Neuron (in vitro differentiated cells): ENCODE results near the gene TMEM19.
"Not testable (repeated sequence)": the region's sequence is repeated elsewhere in the genome, so short reads cannot be mapped to it uniquely, and the experiment has no call there.

ENCODE experiments used
- H2AFZ ChIP-seq: one replicate; pipeline ENCODE4 v1.6.1; 2013; ENCODE audit warnings: low read depth, mild to moderate bottlenecking, inconsistent platforms, low read length, moderate library complexity
- H3K27me3 ChIP-seq: one replicate; pipeline ENCODE4 v1.6.1; 2013; ENCODE audit warnings: low read length; ENCODE audit not compliant: insufficient read depth
- H3K36me3 ChIP-seq: one replicate; pipeline ENCODE4 v1.6.1; 2013; ENCODE audit warnings: low read length; ENCODE audit not compliant: insufficient read depth
- H3K4me1 ChIP-seq: one replicate; pipeline ENCODE4 v1.6.1; 2013; ENCODE audit warnings: low read length; ENCODE audit not compliant: insufficient read depth
- H3K4me3 ChIP-seq: 2 replicates; pipeline ENCODE4 v1.5.1; 2013; ENCODE audit warnings: mild to moderate bottlenecking, low read length, moderate library complexity
- H3K9me3 ChIP-seq: one replicate; pipeline ENCODE4 v1.6.1; 2013; ENCODE audit warnings: low read length

TMEM19 gene

DNA sequence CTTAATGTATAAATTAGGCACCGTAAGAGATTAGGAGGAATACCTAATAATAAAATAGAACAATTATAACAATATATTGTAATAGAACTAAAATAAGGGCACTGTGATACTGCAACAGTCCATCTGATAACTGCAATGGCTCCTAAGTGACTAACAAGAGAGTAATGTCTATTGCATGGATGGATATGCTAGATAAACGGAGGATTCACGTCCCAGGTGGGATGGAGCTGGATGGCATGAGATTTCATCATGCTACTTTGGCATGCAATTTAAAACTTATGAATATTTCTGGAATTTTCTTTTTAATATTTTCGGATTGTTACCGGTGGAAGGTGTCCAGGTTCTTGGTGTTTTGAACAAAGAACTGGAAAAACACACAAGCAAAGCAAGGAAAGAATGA lies 2.2 kb upstream of the TMEM19 start:
- no peaks in the 10 kb centered on the region for H3K27me3 ChIP-seq
- H2AFZ ChIP-seq, result no peak overlapping the region
- no peaks in the 10 kb centered on the region for H3K9me3 ChIP-seq
- peaks cover 16% of the 10 kb centered on the region for H3K4me1 ChIP-seq
- H3K4me3 ChIP-seq, result no peak overlapping the region
- H3K36me3 ChIP-seq, result no peaks in the 10 kb centered on the region

- no peak overlapping the region for H2AFZ ChIP-seq
- H3K4me1 ChIP-seq, result peaks cover 16% of the 10 kb centered on the region
- H3K9me3 ChIP-seq, result no peaks in the 10 kb centered on the region
- H3K36me3 ChIP-seq, result no peaks in the 10 kb centered on the region
- H3K4me3 ChIP-seq, result no peak overlapping the region
- H3K27me3 ChIP-seq, result no peaks in the 10 kb centered on the region
Measured at GRCh38 chr12:71684081-71684480, 1.8 kb upstream of the TMEM19 start.

DNA sequence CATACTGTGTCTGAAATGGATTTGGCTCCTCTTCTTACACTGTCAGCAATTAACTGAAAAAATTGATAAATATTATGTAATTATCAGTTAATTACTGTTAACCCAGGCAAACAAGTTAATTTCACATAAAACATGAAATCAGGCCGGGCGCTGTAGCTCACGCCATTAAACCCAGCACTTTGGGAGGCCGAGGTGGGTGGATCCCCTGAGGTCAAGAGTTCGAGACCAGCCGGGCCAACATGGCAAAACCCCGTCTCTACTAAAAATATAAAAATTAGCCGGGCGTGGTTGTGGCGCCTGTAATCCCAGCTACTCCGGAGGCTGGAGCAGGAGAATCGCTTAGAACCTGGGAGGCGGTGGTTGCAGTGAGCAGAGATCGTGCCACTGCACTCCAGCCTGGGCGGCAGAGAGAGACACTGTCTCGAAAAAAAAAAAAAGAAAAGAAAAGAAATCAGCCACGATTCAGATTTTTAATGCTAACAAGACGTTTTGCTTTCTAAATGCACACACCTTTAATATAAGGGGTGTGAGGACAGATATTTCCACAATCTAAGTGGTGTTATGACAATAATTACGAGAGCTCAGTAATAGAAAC lies 473 bp upstream of the TMEM19 start:
- H3K36me3 ChIP-seq, result no peaks in the 10 kb centered on the region
- H3K4me3 ChIP-seq, result peak overlapping the region; percentile 75
- no peaks in the 10 kb centered on the region for H3K9me3 ChIP-seq
- no peaks in the 10 kb centered on the region for H3K27me3 ChIP-seq
- H2AFZ ChIP-seq, result peak overlapping the region; percentile 82
- peaks cover 16% of the 10 kb centered on the region for H3K4me1 ChIP-seq

GRCh38 chr12:71686658-71687025 lies 760 bp downstream of the TMEM19 start:
- Histone ChIP-seq H3K4me1 (peaks cover 16% of the 10 kb centered on the region), H3K4me3 (peak overlapping the region; percentile 75), H3K9me3 (no peaks in the 10 kb centered on the region), H2AFZ (peak overlapping the region; percentile 82), H3K27me3 (no peaks in the 10 kb centered on the region), H3K36me3 (peaks cover 2% of the 10 kb centered on the region)

DNA sequence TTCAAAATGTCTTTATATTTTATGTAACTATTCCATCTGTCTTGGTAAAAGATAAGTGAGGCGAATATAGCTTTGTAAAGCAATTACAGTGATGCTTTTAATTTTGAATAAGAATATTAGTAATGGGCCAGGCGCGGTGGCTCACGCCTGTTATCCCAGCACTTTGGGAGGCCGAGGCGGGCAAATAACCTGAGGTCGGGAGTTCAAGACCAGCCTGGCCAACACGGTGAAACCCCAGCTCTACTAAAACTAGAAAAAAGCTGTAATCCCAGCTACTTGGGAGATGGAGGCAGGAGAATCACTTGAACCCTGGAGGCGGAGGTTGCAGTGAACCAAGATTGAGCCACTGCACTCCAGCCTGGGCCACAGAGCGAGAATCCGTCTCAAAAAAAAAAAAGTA lies 1.3 kb downstream of the TMEM19 start:
- peaks cover 16% of the 10 kb centered on the region for H3K4me1 ChIP-seq
- peak overlapping the region; percentile 75 for H3K4me3 ChIP-seq
- H3K9me3 ChIP-seq, H3K36me3 ChIP-seq, H2AFZ ChIP-seq, H3K27me3 ChIP-seq: not testable (repeated sequence)

- no peak overlapping the region for H2AFZ ChIP-seq
- no peaks in the 10 kb centered on the region for H3K9me3 ChIP-seq
- peaks cover 2% of the 10 kb centered on the region for H3K36me3 ChIP-seq
- peaks cover 16% of the 10 kb centered on the region for H3K4me1 ChIP-seq
- H3K27me3 ChIP-seq, result no peaks in the 10 kb centered on the region
- no peak overlapping the region for H3K4me3 ChIP-seq
Measured at GRCh38 chr12:71688961-71689570, 3.2 kb downstream of the TMEM19 start.

DNA sequence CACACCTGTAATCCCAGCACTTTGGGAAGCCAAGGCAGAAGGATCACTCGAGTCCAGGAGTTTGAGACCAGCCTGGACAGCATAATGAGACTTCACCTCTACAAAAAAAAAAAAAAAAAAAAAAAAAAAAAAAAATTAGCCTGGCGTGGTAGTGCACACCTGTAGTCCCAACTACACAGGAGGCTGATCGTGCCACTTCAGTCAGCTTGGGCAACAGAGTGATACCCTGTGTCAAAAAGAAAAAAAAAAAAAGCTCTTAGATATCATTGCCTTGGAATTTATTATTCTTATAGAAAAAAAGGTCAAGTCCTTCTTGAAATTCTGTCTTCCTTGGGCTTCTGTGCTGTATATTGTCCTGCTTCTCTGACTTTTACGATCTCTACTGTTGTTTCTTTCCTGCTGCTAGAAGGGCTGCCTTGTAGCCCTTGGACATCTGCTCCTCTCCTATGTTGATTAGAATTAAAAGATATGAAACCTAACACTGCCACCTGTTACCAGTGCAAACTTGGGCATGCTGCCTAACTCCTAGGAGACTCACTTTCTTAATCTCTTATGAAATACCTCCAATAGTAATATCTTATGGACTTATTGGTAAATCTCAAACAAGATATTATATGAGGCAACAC lies 5.7 kb downstream of the TMEM19 start:
- H3K4me3 ChIP-seq, result no peak overlapping the region
- no peaks in the 10 kb centered on the region for H3K9me3 ChIP-seq
- H2AFZ ChIP-seq, result no peak overlapping the region
- peaks cover 2% of the 10 kb centered on the region for H3K36me3 ChIP-seq
- H3K27me3 ChIP-seq, result no peaks in the 10 kb centered on the region
- H3K4me1 ChIP-seq, result peaks cover 12% of the 10 kb centered on the region

DNA sequence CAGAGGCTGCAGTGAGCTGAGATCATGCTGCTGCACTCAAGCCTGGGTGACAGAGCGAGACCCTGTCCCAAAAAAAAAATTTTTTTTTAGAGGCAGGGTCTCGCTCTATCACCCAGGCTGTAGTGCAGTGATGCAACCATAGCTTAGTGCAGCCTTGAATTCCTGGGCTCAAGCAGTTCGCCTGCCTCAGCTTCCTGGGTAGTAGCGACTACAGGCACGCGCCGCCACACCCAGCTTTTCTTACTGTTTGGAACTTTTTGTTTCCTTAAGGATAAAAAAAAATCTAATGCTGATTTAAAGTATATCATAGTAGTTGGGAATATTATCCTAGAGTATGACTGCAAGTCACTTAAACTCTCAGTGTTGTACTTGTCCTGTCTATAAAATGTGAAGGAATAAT lies 7.2 kb downstream of the TMEM19 start:
- H3K9me3 ChIP-seq, result no peaks in the 10 kb centered on the region
- H2AFZ ChIP-seq, result no peak overlapping the region
- no peaks in the 10 kb centered on the region for H3K27me3 ChIP-seq
- H3K36me3 ChIP-seq, result peaks cover 12% of the 10 kb centered on the region
- H3K4me3 ChIP-seq, result no peak overlapping the region
- no peaks in the 10 kb centered on the region for H3K4me1 ChIP-seq

- not testable (repeated sequence) for H2AFZ ChIP-seq, H3K27me3 ChIP-seq
Measured at GRCh38 chr12:71693651-71694050, 7.8 kb downstream of the TMEM19 start.

DNA sequence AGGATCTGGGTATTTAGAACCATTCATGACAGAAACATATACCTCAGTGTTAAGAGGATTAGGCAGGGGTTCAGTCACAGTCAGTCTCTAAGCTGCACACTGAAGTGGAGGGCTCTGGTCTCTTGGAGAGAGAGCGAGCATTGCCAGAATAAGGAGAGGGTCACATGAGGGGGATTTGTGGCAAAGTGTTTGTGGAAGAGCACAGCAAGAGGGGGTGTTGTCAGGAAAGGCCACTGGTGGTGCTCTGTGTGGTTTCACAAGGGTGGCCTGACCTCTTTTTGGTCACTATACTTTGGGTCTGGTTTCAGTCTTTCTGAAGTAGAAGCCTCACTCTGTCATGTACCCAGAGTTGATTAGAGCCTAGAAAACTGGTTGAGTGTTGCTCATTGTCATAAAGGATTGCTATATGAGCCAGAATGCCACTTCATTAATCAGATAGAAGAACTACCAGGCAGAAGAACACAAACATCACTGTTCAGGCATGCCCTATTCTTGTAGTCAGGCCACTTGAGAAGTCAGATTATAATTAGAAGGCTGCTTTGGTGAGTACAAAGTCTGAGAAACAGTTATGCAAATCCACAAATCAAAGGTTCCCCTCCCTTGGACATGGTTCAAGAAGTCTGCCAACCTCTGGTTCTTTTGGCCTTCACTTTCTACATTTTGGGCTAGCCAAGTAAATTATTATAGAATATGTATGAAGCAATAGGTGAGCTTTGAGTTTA lies 8.4 kb downstream of the TMEM19 start:
- Histone ChIP-seq H3K4me3 (no peak overlapping the region), H2AFZ (no peak overlapping the region), H3K36me3 (peaks cover 18% of the 10 kb centered on the region), H3K4me1 (no peaks in the 10 kb centered on the region), H3K9me3 (no peaks in the 10 kb centered on the region), H3K27me3 (no peaks in the 10 kb centered on the region)

More at GRCh38 chr12:71693651-71694050, 7.8 kb downstream of the TMEM19 start:
- not testable (repeated sequence) for H3K9me3 ChIP-seq, H3K4me1 ChIP-seq, H3K4me3 ChIP-seq
- H3K36me3 ChIP-seq, result peaks cover 13% of the 10 kb centered on the region

- no peaks in the 10 kb centered on the region for H3K4me1 ChIP-seq
- no peak overlapping the region for H3K4me3 ChIP-seq
- no peaks in the 10 kb centered on the region for H3K27me3 ChIP-seq
- no peaks in the 10 kb centered on the region for H3K9me3 ChIP-seq
- H2AFZ ChIP-seq, result no peak overlapping the region
- H3K36me3 ChIP-seq, result peaks cover 29% of the 10 kb centered on the region
Measured at GRCh38 chr12:71695782-71696181, 9.9 kb downstream of the TMEM19 start.

GRCh38 chr12:71702181-71702580 lies 16.3 kb downstream of the TMEM19 start:
- peaks cover 32% of the 10 kb centered on the region for H3K36me3 ChIP-seq
- not testable (repeated sequence) for H3K9me3 ChIP-seq, H3K4me1 ChIP-seq, H3K4me3 ChIP-seq, H3K27me3 ChIP-seq, H2AFZ ChIP-seq

- H3K9me3 ChIP-seq, result no peaks in the 10 kb centered on the region
- no peaks in the 10 kb centered on the region for H3K27me3 ChIP-seq
- H3K4me3 ChIP-seq, result no peak overlapping the region
- no peaks in the 10 kb centered on the region for H3K4me1 ChIP-seq
- H3K36me3 ChIP-seq, result peaks cover 29% of the 10 kb centered on the region
- H2AFZ ChIP-seq, result no peak overlapping the region
Measured at GRCh38 chr12:71702590-71702989, 16.7 kb downstream of the TMEM19 start.
